MM.1S (cell line): ENCODE measurements around the gene PSMC4.

Source experiments
- CTCF ChIP-seq: fragments of 300-600 bp; sonication (generic); IDR thresholded peaks from 2 replicates; pipeline ENCODE4 v1.5.1; 2016; ENCODE audit warnings: antibody characterized with exemption, low read length, mixed read lengths
- EZH2phosphoT487 ChIP-seq: fragments of 300-600 bp; sonication (generic); IDR thresholded peaks from 2 replicates; pipeline ENCODE4 v1.6.1; 2018; ENCODE audit warnings: antibody characterized with exemption, low read length

GRCh38 chr19:39987167-39987566, 16.2 kb downstream of the PSMC4 start:
- TF ChIP-seq CTCF (no peak), EZH2phosphoT487 (no peak)
